Measurements from ENCODE around the gene ABHD12.
"Not testable (repeated sequence)": the region's sequence is repeated elsewhere in the genome, so short reads cannot be mapped to it uniquely, and the experiment has no call there.

ABHD12 gene

GRCh38 chr20:25270829-25271251, 119.8 kb downstream of the ABHD12 start:
- peaks cover 42% of the 10 kb centered on the region for H3K36me3 Mint-ChIP-seq (ENCODE audit: low read depth)
- peaks cover 6% of the 10 kb centered on the region for H3K4me1 Mint-ChIP-seq (ENCODE audit: low read depth)
- H3K4me3 Mint-ChIP-seq = no peak overlapping the region
- H3K27ac Mint-ChIP-seq = no peak overlapping the region
- H3K9me3 Mint-ChIP-seq = no peaks in the 10 kb centered on the region
- H3K27me3 Mint-ChIP-seq = no peaks in the 10 kb centered on the region

GRCh38 chr20:25269833-25270170, 120.8 kb downstream of the ABHD12 start:
- H3K9me3 Mint-ChIP-seq = no peaks in the 10 kb centered on the region
- H3K27me3 Mint-ChIP-seq = no peaks in the 10 kb centered on the region
- H3K4me3 Mint-ChIP-seq = no peak overlapping the region
- H3K4me1 Mint-ChIP-seq (ENCODE audit: low read depth) = peaks cover 6% of the 10 kb centered on the region
- no peak overlapping the region for H3K27ac Mint-ChIP-seq
- peaks cover 39% of the 10 kb centered on the region for H3K36me3 Mint-ChIP-seq (ENCODE audit: low read depth)

- Mint-ChIP-seq H3K27ac (no peak overlapping the region), H3K27me3 (no peaks in the 10 kb centered on the region), H3K36me3 (ENCODE audit: low read depth) (peaks cover 40% of the 10 kb centered on the region), H3K4me3 (no peak overlapping the region), H3K4me1 (ENCODE audit: low read depth) (peaks cover 6% of the 10 kb centered on the region), H3K9me3 (no peaks in the 10 kb centered on the region)
Observed at GRCh38 chr20:25269057-25269832, 121.4 kb downstream of the ABHD12 start.

- not testable (repeated sequence) for H3K4me3 Mint-ChIP-seq
- Mint-ChIP-seq H3K36me3 (ENCODE audit: low read depth) (peaks cover 41% of the 10 kb centered on the region), H3K4me1 (ENCODE audit: low read depth) (peaks cover 42% of the 10 kb centered on the region)
Observed at GRCh38 chr20:25260770-25261437, 129.7 kb downstream of the ABHD12 start.

GRCh38 chr20:25259788-25260254, 130.8 kb downstream of the ABHD12 start:
- H3K4me1 Mint-ChIP-seq (ENCODE audit: low read depth) = peaks cover 42% of the 10 kb centered on the region
- no peaks in the 10 kb centered on the region for H3K27me3 Mint-ChIP-seq
- peaks cover 41% of the 10 kb centered on the region for H3K36me3 Mint-ChIP-seq (ENCODE audit: low read depth)
- H3K27ac Mint-ChIP-seq = peak overlapping the region; percentile 85
- no peaks in the 10 kb centered on the region for H3K9me3 Mint-ChIP-seq
- H3K4me3 Mint-ChIP-seq = peak overlapping the region; percentile 58

More at GRCh38 chr20:25260770-25261437, 129.7 kb downstream of the ABHD12 start:
- not testable (repeated sequence) for H3K27me3 Mint-ChIP-seq, H3K27ac Mint-ChIP-seq, H3K9me3 Mint-ChIP-seq

- Mint-ChIP-seq H3K4me1 (ENCODE audit: low read depth) (peaks cover 42% of the 10 kb centered on the region), H3K36me3 (ENCODE audit: low read depth) (peaks cover 41% of the 10 kb centered on the region), H3K27ac (peak overlapping the region; percentile 85), H3K9me3 (no peaks in the 10 kb centered on the region), H3K27me3 (no peaks in the 10 kb centered on the region), H3K4me3 (peak overlapping the region; percentile 58)
Observed at GRCh38 chr20:25259358-25259757, 131.3 kb downstream of the ABHD12 start.

GRCh38 chr20:25258828-25259227, 131.8 kb downstream of the ABHD12 start:
- H3K27ac Mint-ChIP-seq = no peak overlapping the region
- H3K27me3 Mint-ChIP-seq = no peaks in the 10 kb centered on the region
- H3K4me3 Mint-ChIP-seq = no peak overlapping the region
- peaks cover 42% of the 10 kb centered on the region for H3K4me1 Mint-ChIP-seq (ENCODE audit: low read depth)
- H3K9me3 Mint-ChIP-seq = no peaks in the 10 kb centered on the region
- peaks cover 41% of the 10 kb centered on the region for H3K36me3 Mint-ChIP-seq (ENCODE audit: low read depth)

- Mint-ChIP-seq H3K27ac (no peak overlapping the region), H3K4me3 (no peak overlapping the region), H3K27me3 (no peaks in the 10 kb centered on the region), H3K36me3 (ENCODE audit: low read depth) (peaks cover 41% of the 10 kb centered on the region), H3K4me1 (ENCODE audit: low read depth) (peaks cover 45% of the 10 kb centered on the region), H3K9me3 (no peaks in the 10 kb centered on the region)
Observed at GRCh38 chr20:25258476-25258805, 132.2 kb downstream of the ABHD12 start.

GRCh38 chr20:25257756-25258475, 132.7 kb downstream of the ABHD12 start:
- Mint-ChIP-seq H3K9me3 (no peaks in the 10 kb centered on the region), H3K4me1 (ENCODE audit: low read depth) (peaks cover 48% of the 10 kb centered on the region), H3K4me3 (no peak overlapping the region), H3K27me3 (no peaks in the 10 kb centered on the region), H3K27ac (no peak overlapping the region), H3K36me3 (ENCODE audit: low read depth) (peaks cover 44% of the 10 kb centered on the region)

- Mint-ChIP-seq H3K27me3 (no peaks in the 10 kb centered on the region), H3K36me3 (ENCODE audit: low read depth) (peaks cover 46% of the 10 kb centered on the region), H3K9me3 (no peaks in the 10 kb centered on the region), H3K4me3 (no peak overlapping the region), H3K4me1 (ENCODE audit: low read depth) (peaks cover 56% of the 10 kb centered on the region), H3K27ac (no peak overlapping the region)
Observed at GRCh38 chr20:25257130-25257529, 133.5 kb downstream of the ABHD12 start.

GRCh38 chr20:25256226-25256859, 134.3 kb downstream of the ABHD12 start:
- H3K36me3 Mint-ChIP-seq (ENCODE audit: low read depth) = peaks cover 40% of the 10 kb centered on the region
- H3K27me3 Mint-ChIP-seq = no peaks in the 10 kb centered on the region
- no peak overlapping the region for H3K4me3 Mint-ChIP-seq
- H3K27ac Mint-ChIP-seq = no peak overlapping the region
- peaks cover 64% of the 10 kb centered on the region for H3K4me1 Mint-ChIP-seq (ENCODE audit: low read depth)
- H3K9me3 Mint-ChIP-seq = no peaks in the 10 kb centered on the region

GRCh38 chr20:25254986-25255680, 135.5 kb downstream of the ABHD12 start:
- Mint-ChIP-seq H3K4me1 (ENCODE audit: low read depth) (peaks cover 63% of the 10 kb centered on the region), H3K4me3 (no peak overlapping the region), H3K9me3 (no peaks in the 10 kb centered on the region), H3K27ac (no peak overlapping the region), H3K36me3 (ENCODE audit: low read depth) (peaks cover 35% of the 10 kb centered on the region), H3K27me3 (no peaks in the 10 kb centered on the region)

GRCh38 chr20:25254571-25254970, 136.1 kb downstream of the ABHD12 start:
- Mint-ChIP-seq H3K27ac (no peak overlapping the region), H3K4me3 (no peak overlapping the region)

GRCh38 chr20:25253606-25254275, 136.9 kb downstream of the ABHD12 start:
- no peak overlapping the region for H3K27ac Mint-ChIP-seq
- peaks cover 63% of the 10 kb centered on the region for H3K4me1 Mint-ChIP-seq (ENCODE audit: low read depth)
- H3K27me3 Mint-ChIP-seq = no peaks in the 10 kb centered on the region
- H3K4me3 Mint-ChIP-seq = no peak overlapping the region
- peaks cover 22% of the 10 kb centered on the region for H3K36me3 Mint-ChIP-seq (ENCODE audit: low read depth)
- H3K9me3 Mint-ChIP-seq = no peaks in the 10 kb centered on the region

More at GRCh38 chr20:25254571-25254970, 136.1 kb downstream of the ABHD12 start:
- no peaks in the 10 kb centered on the region for H3K27me3 Mint-ChIP-seq
- peaks cover 29% of the 10 kb centered on the region for H3K36me3 Mint-ChIP-seq (ENCODE audit: low read depth)
- no peaks in the 10 kb centered on the region for H3K9me3 Mint-ChIP-seq
- H3K4me1 Mint-ChIP-seq (ENCODE audit: low read depth) = peaks cover 63% of the 10 kb centered on the region
